Lung (tissue), 12 donors: ENCODE measurements around the gene ARAP1. TPM values are rescaled to one million over a fixed set of nuclear protein-coding genes. Genes with fewer than 3 reads are reported as not detected.

Experiments
- ATAC-seq: fragments of 200-7000 bp; cut with Tn5 transposase; one replicate; pipeline ENCODE4 v1.9.1; 2020; ENCODE audit warnings: moderate number of reproducible peaks; ENCODE audit not compliant: insufficient read depth, low FRiP score
- DNase-seq, 3 donors: peaks; one replicate each; pipeline ENCODE4 v3.0.0-alpha.2; 2013 to 2017
- H3K27ac ChIP-seq, 2 donors: one replicate each; pipeline ENCODE4 v1.5.1; 2013; ENCODE audit warnings: mild to moderate bottlenecking in 2 of 2, moderate library complexity in 2 of 2, control low read depth in 1 of 2, inconsistent platforms in 1 of 2, low read depth in 1 of 2, low read length in 1 of 2
- H3K27me3 ChIP-seq, 3 donors: one replicate each; pipeline ENCODE4 v1.5.1; 2013; ENCODE audit warnings: low read length in 2 of 3; ENCODE audit not compliant: control insufficient read depth in 3 of 3, insufficient read depth in 3 of 3
- H3K36me3 ChIP-seq, 4 donors: one replicate each; pipeline ENCODE4 v1.5.1; 2013; ENCODE audit warnings: low read length in 4 of 4, mild to moderate bottlenecking in 1 of 4, moderate library complexity in 1 of 4; ENCODE audit not compliant: control insufficient read depth in 4 of 4, insufficient read depth in 4 of 4
- H3K4me1 ChIP-seq, 5 donors: one replicate each; pipeline ENCODE4 v1.5.1; 2013; ENCODE audit warnings: low read length in 5 of 5, mild to moderate bottlenecking in 2 of 5, moderate library complexity in 1 of 5; ENCODE audit not compliant: control insufficient read depth in 5 of 5, insufficient read depth in 5 of 5
- H3K4me3 ChIP-seq: one replicate; pipeline ENCODE4 v1.5.1; 2013; ENCODE audit warnings: mild to moderate bottlenecking, control low read depth, moderate library complexity
- H3K9ac ChIP-seq, 2 donors: one replicate each; pipeline ENCODE4 v1.5.1; 2013; ENCODE audit warnings: low read length in 2 of 2, control low read depth in 1 of 2; ENCODE audit not compliant: insufficient read depth in 1 of 2
- H3K9me3 ChIP-seq, 4 donors: one replicate each; pipeline ENCODE4 v1.5.1; 2013; ENCODE audit warnings: low read length in 3 of 4, mild to moderate bottlenecking in 1 of 4, moderate library complexity in 1 of 4; ENCODE audit not compliant: control insufficient read depth in 4 of 4, insufficient read depth in 3 of 4
- CTCF ChIP-seq: IDR thresholded peaks from 2 replicates; pipeline ENCODE4 v1.5.1; 2012; ENCODE audit warnings: mild to moderate bottlenecking; ENCODE audit errors: control extremely low read depth, extremely low read depth
- WGBS, 2 donors: extraction: QIAGEN DNeasy Blood & Tissue Kit; methylation state at CpG; one replicate each; pipeline ENCODE4 v1.1.7; 2013; 5-methylcytosine and 5-hydroxymethylcytosine counted together
- polyA plus RNA-seq, 2 donors: library from polyadenylated mRNA; stranded (reverse); fragments of 200-250 nt; gene quantifications; one replicate each; pipeline ENCODE4 v1.2.1, GENCODE V29; 2013
- total RNA-seq, 2 donors: library from RNA; depleted of rRNA in 1 of 2; stranded (reverse); fragments of >200 nt in 1 of 2; gene quantifications; one replicate each; pipeline ENCODE4 v1.2.1, GENCODE V29; 2014 to 2021
- donor health status: control.
- donor health status: control.
- donor health status: Bipolar disorder and iron deficiency.
- donor health status: healthy.
- donor health status: DM: yes; HTN: yes; CAD: no.

Gene ARAP1
- total and polyA plus RNA-seq, 4 donors: 134 to 218 (median 173) TPM

GRCh38 chr11:72675221-72675620 is 77.0 kb downstream of the ARAP1 start:
- no peaks in the 10 kb centered on the region for H3K9me3 ChIP-seq
- no peak for ATAC-seq
- no peak overlapping the region for H3K9ac ChIP-seq
- H3K27ac ChIP-seq: no peak overlapping the region
- H3K4me3 ChIP-seq: no peak overlapping the region
- DNase-seq: no peak
- no peak for TF ChIP-seq CTCF
- H3K36me3 ChIP-seq: no peaks in the 10 kb centered on the region
- H3K27me3 ChIP-seq: peaks cover 0 to 62% (median 44%) of the 10 kb centered on the region in 3 donors
- no peaks in the 10 kb centered on the region for H3K4me1 ChIP-seq
- WGBS, 2 donors: 45 to 53% methylated on average over 2 of the region's 2 CpGs

- Histone ChIP-seq H3K36me3 (no peaks in the 10 kb centered on the region), H3K27me3 (peaks cover 0 to 58% (median 48%) of the 10 kb centered on the region in 3 donors), H3K4me1 (no peaks in the 10 kb centered on the region), H3K4me3 (no peak within 1 kb of the TSS), H3K27ac (no peak within 1 kb of the TSS), H3K9ac (no peak within 1 kb of the TSS), H3K9me3 (no peaks in the 10 kb centered on the region)
- DNase-seq (no peak), ATAC-seq (no peak)
- WGBS, 2 donors: 8% methylated on average over 20 to 21 of the region's 21 CpGs
- no peak for TF ChIP-seq CTCF
Observed at GRCh38 chr11:72673943-72674828, 78.0 kb downstream of the ARAP1 start, which contains the start of gene PDE2A. Gene PDE2A, minus strand, starts transcription at chr11:72674422. Its CDS starts 215 bp downstream, at chr11:72674207.

- Histone ChIP-seq H3K4me1 (no peaks in the 10 kb centered on the region), H3K27ac (no peak overlapping the region), H3K9me3 (no peaks in the 10 kb centered on the region), H3K9ac (no peak overlapping the region), H3K27me3 (peaks cover 0 to 55% (median 40%) of the 10 kb centered on the region in 3 donors), H3K4me3 (no peak overlapping the region), H3K36me3 (no peaks in the 10 kb centered on the region)
- TF ChIP-seq CTCF: no peak
- 20 to 32% methylated on average over 12 of the region's 12 CpGs for WGBS, 2 donors
- ATAC-seq: no peak
- DNase-seq: peak; percentile 33 to 42 (median 38)
Observed at GRCh38 chr11:72673284-72673942, 78.8 kb downstream of the ARAP1 start.
